GM21825 (cell line): ENCODE measurements around the gene TEKTIP1.
"Not testable (repeated sequence)": the region's sequence is repeated elsewhere in the genome, so short reads cannot be mapped to it uniquely, and the experiment has no call there.

Source experiments
- ATAC-seq: cut with Tn5 transposase; IDR thresholded peaks from one replicate; pipeline ENCODE4 v1.9.1; 2021; ENCODE audit warnings: mild to moderate bottlenecking, moderate library complexity; ENCODE audit not compliant: unreplicated experiment

Gene TEKTIP1

DNA sequence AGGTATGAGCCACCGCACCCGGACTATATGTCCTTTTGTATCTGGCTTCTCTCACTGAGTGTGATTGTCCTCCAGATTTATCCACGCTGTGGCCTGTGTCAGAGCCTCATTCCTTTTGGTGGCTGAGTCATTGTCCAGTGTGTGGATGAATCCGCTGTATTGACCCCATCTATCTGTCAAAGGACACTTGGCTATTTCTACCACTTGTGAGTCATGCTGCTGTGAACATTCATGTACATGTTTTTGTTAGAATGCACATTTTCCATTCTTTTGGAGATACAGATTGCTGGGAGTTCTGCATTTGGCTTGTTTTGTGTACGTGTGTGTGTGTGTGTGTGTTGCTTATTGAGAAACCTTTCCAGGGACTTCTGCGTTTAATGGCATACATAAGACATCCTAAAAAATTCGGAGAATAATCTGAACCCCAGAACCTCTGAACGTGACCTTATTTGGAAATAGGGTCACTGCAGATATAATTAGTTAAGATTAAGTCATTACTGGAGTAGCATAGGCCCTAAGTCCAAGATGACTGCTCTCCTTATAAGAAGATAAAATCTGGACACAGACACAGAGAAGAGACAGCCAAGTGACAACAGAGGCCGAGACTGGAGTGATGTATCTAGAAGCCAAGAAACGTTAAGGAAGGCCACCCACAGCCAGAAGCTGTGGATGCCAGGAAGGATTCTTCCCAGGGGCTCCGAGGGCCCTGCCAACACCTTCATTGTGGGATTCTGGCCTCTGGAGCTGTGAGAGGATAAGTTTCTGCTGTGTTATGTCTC is 41.4 kb downstream of the TEKTIP1 start:
- ATAC-seq = no peak

DNA sequence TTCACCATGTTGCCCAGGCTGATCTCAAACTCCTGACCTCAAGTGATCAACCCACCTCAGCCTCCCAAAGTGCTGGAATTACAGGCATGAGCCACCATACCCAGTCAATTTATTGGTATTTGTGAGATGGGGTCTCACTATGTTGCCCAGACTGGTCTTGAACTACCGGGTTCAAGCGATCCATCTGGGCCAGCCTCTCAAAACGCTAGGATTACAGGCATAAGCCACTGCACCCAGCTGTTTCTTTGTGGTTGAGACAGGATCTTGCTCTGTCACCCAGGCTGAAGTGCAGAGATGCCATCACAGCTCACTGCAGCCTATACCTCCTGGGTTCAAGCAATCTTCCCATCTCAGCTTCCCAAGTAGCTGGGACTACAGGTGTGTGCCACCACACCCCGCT is 42.8 kb downstream of the TEKTIP1 start:
- not testable (repeated sequence) for ATAC-seq

GRCh38 chr19:3584036-3584802 is 45.2 kb downstream of the TEKTIP1 start:
- not testable (repeated sequence) for ATAC-seq

- ATAC-seq = no peak
Measured at GRCh38 chr19:3585301-3586126, 46.5 kb downstream of the TEKTIP1 start, which contains the start of gene GIPC3. Gene GIPC3 (plus strand): TSS chr19:3585478. CDS start chr19:3585598, 120 bp downstream.

- ATAC-seq = no peak
Measured at GRCh38 chr19:3586127-3586626, 47.2 kb downstream of the TEKTIP1 start.

DNA sequence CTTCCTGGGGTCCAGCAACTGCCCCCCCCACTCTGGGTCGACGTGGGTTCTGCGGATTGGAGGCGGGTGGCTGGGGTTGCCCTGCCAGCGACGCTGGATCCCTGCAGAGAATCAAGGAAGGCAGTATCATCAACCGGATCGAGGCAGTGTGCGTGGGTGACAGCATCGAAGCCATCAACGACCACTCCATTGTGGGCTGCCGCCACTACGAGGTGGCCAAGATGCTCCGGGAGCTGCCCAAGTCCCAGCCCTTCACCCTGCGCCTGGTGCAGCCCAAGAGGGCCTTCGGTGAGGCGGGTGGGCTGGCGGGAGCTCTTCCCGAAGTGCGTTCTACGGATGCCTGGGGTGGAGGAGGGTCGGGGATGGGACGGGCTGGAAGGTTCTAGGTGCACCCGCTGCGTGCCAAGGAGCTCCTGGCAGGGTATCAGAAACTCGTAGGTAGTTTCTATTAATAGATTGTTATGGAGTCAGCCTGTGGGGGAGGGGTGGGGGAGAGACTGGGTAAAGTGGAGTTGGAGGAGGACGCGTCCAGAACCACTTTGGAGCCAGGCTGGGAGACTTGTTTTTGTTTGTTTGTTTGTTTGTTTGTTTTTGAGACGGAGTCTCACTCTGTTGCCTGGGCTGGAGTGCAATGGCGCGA is 47.9 kb downstream of the TEKTIP1 start:
- ATAC-seq = no peak

GRCh38 chr19:3589439-3589838 is 50.5 kb downstream of the TEKTIP1 start:
- ATAC-seq = no peak

- ATAC-seq = no peak
Measured at GRCh38 chr19:3589949-3590348, 51.0 kb downstream of the TEKTIP1 start.

DNA sequence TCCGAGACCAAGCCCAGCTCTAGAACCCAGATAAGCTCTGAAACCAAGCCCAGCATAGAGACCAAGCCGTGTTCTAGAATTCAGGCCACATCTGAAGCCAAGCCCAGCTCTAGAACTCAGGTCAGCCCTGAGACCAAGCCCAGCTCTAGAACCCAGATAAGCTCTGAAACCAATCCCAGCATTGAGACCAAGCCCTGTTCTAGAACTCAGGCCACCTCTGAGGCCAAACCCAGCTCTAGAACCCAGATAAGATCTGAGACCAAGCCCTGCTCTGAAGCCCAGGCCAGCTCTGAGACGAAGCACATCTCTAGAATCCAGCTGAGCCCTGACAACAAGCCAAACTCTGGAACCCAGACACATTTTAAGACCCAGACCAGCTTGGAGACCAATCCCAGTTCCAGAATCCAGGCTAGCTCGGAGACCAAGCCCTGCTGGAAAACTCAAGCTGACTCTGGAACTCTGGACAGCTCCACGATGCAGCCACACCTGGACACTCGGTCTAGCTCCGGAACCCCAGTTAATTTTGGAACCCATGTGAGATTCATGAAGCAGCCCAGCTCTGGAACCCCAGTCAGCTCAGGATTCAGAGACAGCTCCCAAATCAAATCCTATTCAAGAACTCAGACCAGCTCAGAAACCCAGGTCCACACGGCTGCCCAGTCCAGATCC is 52.2 kb downstream of the TEKTIP1 start:
- ATAC-seq = no peak

DNA sequence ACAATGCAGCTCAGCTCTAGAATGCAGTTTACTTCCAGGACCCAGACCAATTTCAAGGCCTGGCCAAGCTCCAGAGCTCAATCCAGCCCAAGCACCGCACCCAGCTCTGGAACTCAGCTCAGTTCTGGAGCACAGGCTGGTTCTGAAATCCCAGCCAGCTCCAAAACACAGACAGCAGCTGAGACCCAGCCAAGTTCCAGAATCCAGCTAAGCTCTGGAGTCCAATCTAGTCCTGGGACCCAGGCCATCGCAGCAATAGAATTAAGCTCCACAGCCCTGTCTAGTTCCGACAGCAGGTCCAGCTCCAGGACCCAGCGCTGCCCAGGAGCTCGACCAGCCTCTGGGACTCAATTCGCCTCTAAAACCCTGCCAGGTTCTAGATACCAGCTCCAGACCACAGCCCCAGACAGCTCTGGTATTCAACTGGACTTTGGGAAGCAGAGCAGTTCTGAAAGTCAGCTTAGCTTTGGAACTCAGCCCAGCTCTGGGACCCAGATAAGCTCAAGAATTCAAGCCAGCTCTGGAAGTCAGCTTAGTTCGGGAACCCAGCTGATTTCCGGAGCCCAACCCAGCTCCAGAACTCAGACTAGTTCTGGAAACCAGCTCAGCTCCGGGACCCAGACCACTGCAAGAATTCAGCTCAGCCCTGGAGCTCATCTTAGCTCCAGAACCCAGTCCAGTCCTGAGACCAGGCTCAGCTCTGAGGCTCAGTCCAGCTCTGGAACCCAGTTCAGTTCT is 53.1 kb downstream of the TEKTIP1 start:
- no peak for ATAC-seq

GRCh38 chr19:3593156-3593555 is 54.2 kb downstream of the TEKTIP1 start:
- no peak for ATAC-seq
